B cell (primary cell): ENCODE data around the gene RABL6. TPM values are rescaled to one million over a fixed set of nuclear protein-coding genes. Genes with fewer than 3 reads are reported as not detected.

Source experiments
- ATAC-seq: fragments of 200-7000 bp; cut with Tn5 transposase; one replicate; pipeline ENCODE4 v1.10.0; 2021; ENCODE audit warnings: low read depth, mild to moderate bottlenecking, moderate number of reproducible peaks, moderate library complexity
- CTCF ChIA-PET: fragments of 350-600 bp; sonication (Branson Sonifier 250); formaldehyde crosslinking; loops from one replicate; lab custom pipeline; 2021; ENCODE audit warnings: antibody characterized with exemption, inconsistent platforms; lab: Charles Lee
- POLR2A ChIA-PET: fragments of 350-600 bp; sonication (Branson Sonifier 250); formaldehyde crosslinking; loops from one replicate; lab custom pipeline; 2021; ENCODE audit warnings: antibody characterized with exemption; lab: Charles Lee
- DNase-seq: peaks from one replicate; pipeline ENCODE4 v3.0.0; 2013
- H2AFZ ChIP-seq: 2 replicates; pipeline ENCODE4 v1.6.1; 2012; ENCODE audit warnings: mild to moderate bottlenecking, low read depth, low read length; ENCODE audit not compliant: insufficient read depth, poor library complexity, severe bottlenecking
- H3K27ac ChIP-seq, 2 donors: 1 replicate in 1 of 2; 2 replicates in 1 of 2; pipeline ENCODE4 v1.5.1; 2012 to 2013; ENCODE audit warnings: low read length in 2 of 2, mild to moderate bottlenecking in 2 of 2, moderate library complexity in 1 of 2
- H3K27me3 ChIP-seq, 4 experiments: fragments of 200-600 bp in 1 of 4; sonication (generic) in 1 of 4; replicated peaks in 1 of 4; 1 replicate in 2 of 4; 2 replicates in 2 of 4; pipeline versions ENCODE4 v1.6.1 to v1.7.0; 2013 to 2016; ENCODE audit warnings: low read length in 3 of 4, mild to moderate bottlenecking in 2 of 4, mixed read lengths in 1 of 4, moderate library complexity in 1 of 4; ENCODE audit not compliant: insufficient read depth in 4 of 4, control insufficient read depth in 3 of 4; ENCODE audit errors: control extremely low read depth in 1 of 4
- H3K36me3 ChIP-seq, 2 experiments: replicated peaks in 1 of 2; 1 replicate in 1 of 2; 2 replicates in 1 of 2; pipeline versions ENCODE4 v1.6.1 to v1.7.1; 2013; ENCODE audit warnings: low read length in 1 of 2; ENCODE audit not compliant: insufficient read depth in 2 of 2, control insufficient read depth in 1 of 2; ENCODE audit errors: control extremely low read depth in 1 of 2, extremely low read depth in 1 of 2
- H3K4me1 ChIP-seq, 2 donors: fragments of 200-600 bp in 1 of 2; sonication (generic) in 1 of 2; 1 replicate in 1 of 2; 2 replicates in 1 of 2; pipeline versions ENCODE4 v1.5.1 to v1.6.1; 2013 to 2017; ENCODE audit warnings: low read length in 2 of 2; ENCODE audit not compliant: control insufficient read depth in 2 of 2, insufficient read depth in 2 of 2
- H3K4me2 ChIP-seq: replicated peaks from 2 replicates; pipeline ENCODE3; 2012; ENCODE audit warnings: mild to moderate bottlenecking, low read depth, low read length; ENCODE audit not compliant: poor library complexity, severe bottlenecking
- H3K4me3 ChIP-seq, 5 experiments: fragments of 200-600 bp in 1 of 5; sonication (generic) in 1 of 5; 1 replicate in 3 of 5; 2 replicates in 2 of 5; pipeline versions ENCODE4 v1.5.1 to v1.7.0; 2011 to 2016; ENCODE audit warnings: low read length in 4 of 5, mild to moderate bottlenecking in 4 of 5, low read depth in 2 of 5, control low read depth in 1 of 5, moderate library complexity in 1 of 5; ENCODE audit not compliant: insufficient read depth in 1 of 5; ENCODE audit errors: control extremely low read depth in 1 of 5, extremely low read depth in 1 of 5
- H3K79me2 ChIP-seq: fragments of 200-600 bp; sonication (generic); one replicate; pipeline ENCODE4 v1.6.0; 2016; ENCODE audit warnings: low read length; ENCODE audit not compliant: control insufficient read depth, insufficient read depth
- H3K9ac ChIP-seq: fragments of 200-600 bp; sonication (generic); 2 replicates; pipeline ENCODE4 v1.6.1; 2017; ENCODE audit warnings: mild to moderate bottlenecking, low read length, moderate library complexity
- H3K9me3 ChIP-seq, 3 donors: one replicate each; pipeline versions ENCODE4 v1.6.1 to v1.7.1; 2013; ENCODE audit warnings: low read length in 2 of 3; ENCODE audit not compliant: control insufficient read depth in 2 of 3, insufficient read depth in 1 of 3; ENCODE audit errors: control extremely low read depth in 1 of 3
- H4K20me1 ChIP-seq: 2 replicates; pipeline ENCODE4 v1.6.0; 2012; ENCODE audit warnings: mild to moderate bottlenecking, low read length; ENCODE audit not compliant: insufficient read depth, control insufficient read depth, poor library complexity, severe bottlenecking
- H3K27ac Mint-ChIP-seq: one replicate; pipeline ENCODE4 v1.8.0; 2021; ENCODE audit warnings: mixed read lengths
- H3K27me3 Mint-ChIP-seq: one replicate; pipeline ENCODE4 v1.8.0; 2021; ENCODE audit warnings: mixed read lengths
- H3K4me1 Mint-ChIP-seq: one replicate; pipeline ENCODE4 v1.8.0; 2021; ENCODE audit warnings: mixed read lengths
- H3K4me3 Mint-ChIP-seq: one replicate; pipeline ENCODE4 v1.8.0; 2021; ENCODE audit warnings: mixed read lengths
- H3K9me3 Mint-ChIP-seq: one replicate; pipeline ENCODE4 v1.8.0; 2022; ENCODE audit warnings: mixed read lengths; ENCODE audit not compliant: insufficient read depth
- EZH2 ChIP-seq: IDR thresholded peaks from 2 replicates; pipeline ENCODE4 v1.6.1; 2012; ENCODE audit warnings: borderline replicate concordance, low read depth, mild to moderate bottlenecking, moderate library complexity, low read length; ENCODE audit not compliant: insufficient read depth, poor library complexity, severe bottlenecking
- WGBS: methylation state at CpG from one replicate; pipeline ENCODE4 v1.1.5; 2013; ENCODE audit warnings: missing lambda C conversion rate; ENCODE audit not compliant: insufficient coverage; 5-methylcytosine and 5-hydroxymethylcytosine counted together
- intact Hi-C: fragments of 100-400 bp; cut with micrococcal nuclease; formaldehyde crosslinking; loops from one replicate; pipeline ENCODE4 v1.10.0; 2022
- polyA plus RNA-seq: library from polyadenylated mRNA; depleted of rRNA; stranded (reverse); fragments of >200 nt; gene quantifications from 2 replicates; pipeline ENCODE4 v1.2.3, GENCODE V29; 2012
- total RNA-seq, 2 donors: library from RNA; stranded (reverse); fragments of 120-200 nt in 1 of 2; gene quantifications; 1 replicate in 1 of 2; 2 replicates in 1 of 2; pipeline versions ENCODE4 v1.2.3 to v1.2.4, GENCODE V29; 2013 to 2022
- TF ChIP-seq, protein P1 (sequence below): fragments of 200-600 bp; IDR thresholded peaks from one replicate; pipeline ENCODE4 v1.8.0; 2022; ENCODE audit warnings: antibody characterized with exemption, mild to moderate bottlenecking

Gene RABL6
- total and polyA plus RNA-seq, 2 donors (not counting 1 experiment from before 2014, with no cell fraction given): 33.6 to 70.5 TPM

- peak overlapping the region; percentile 84 for H3K27ac Mint-ChIP-seq
- H3K27me3 Mint-ChIP-seq: peaks cover 7% of the 10 kb centered on the region
- Histone ChIP-seq H3K36me3 (peaks cover 0 to 4% of the 10 kb centered on the region in 2 experiments), H3K4me3 (peak overlapping the region in 4 of 5 experiments; percentile 73 to 87 (median 84)), H3K9ac (peak overlapping the region; percentile 84), H3K27me3 (peaks cover 0 to 39% (median 12%) of the 10 kb centered on the region in 4 experiments), H3K27ac (no peak overlapping the region), H3K79me2 (peaks cover 2% of the 10 kb centered on the region), H3K4me2 (peak overlapping the region; percentile 99), H4K20me1 (peaks cover 29% of the 10 kb centered on the region), H2AFZ (peak overlapping the region; percentile 97), H3K4me1 (peaks cover 49 to 51% of the 10 kb centered on the region in 2 donors), H3K9me3 (peaks cover 0 to 25% (median 0%) of the 10 kb centered on the region in 3 donors)
- peaks cover 29% of the 10 kb centered on the region for H3K4me1 Mint-ChIP-seq
- WGBS: 9% methylated on average over 67 of the region's 75 CpGs
- TF ChIP-seq EZH2: no peak
- TF ChIP-seq, protein P1, sequence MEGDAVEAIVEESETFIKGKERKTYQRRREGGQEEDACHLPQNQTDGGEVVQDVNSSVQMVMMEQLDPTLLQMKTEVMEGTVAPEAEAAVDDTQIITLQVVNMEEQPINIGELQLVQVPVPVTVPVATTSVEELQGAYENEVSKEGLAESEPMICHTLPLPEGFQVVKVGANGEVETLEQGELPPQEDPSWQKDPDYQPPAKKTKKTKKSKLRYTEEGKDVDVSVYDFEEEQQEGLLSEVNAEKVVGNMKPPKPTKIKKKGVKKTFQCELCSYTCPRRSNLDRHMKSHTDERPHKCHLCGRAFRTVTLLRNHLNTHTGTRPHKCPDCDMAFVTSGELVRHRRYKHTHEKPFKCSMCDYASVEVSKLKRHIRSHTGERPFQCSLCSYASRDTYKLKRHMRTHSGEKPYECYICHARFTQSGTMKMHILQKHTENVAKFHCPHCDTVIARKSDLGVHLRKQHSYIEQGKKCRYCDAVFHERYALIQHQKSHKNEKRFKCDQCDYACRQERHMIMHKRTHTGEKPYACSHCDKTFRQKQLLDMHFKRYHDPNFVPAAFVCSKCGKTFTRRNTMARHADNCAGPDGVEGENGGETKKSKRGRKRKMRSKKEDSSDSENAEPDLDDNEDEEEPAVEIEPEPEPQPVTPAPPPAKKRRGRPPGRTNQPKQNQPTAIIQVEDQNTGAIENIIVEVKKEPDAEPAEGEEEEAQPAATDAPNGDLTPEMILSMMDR: no peak
- peak overlapping the region; percentile 96 for H3K4me3 Mint-ChIP-seq
- DNase-seq (peak; percentile 53), ATAC-seq (no peak)
- intact Hi-C loops: loop anchor here (5.0 kb wide), 1 partner anchor 55 kb away; no protein-coding TSS in a partner anchor
- CTCF ChIA-PET: interaction anchor here (1.0 to 1.1 kb wide), 3 partner anchors 97 to 182 kb away, joined by 3 to 5 read pairs (median 3); partner anchors contain the start of gene FBXW5
- H3K9me3 Mint-ChIP-seq: no peaks in the 10 kb centered on the region
- POLR2A ChIA-PET: interaction anchor here (0.6 to 0.7 kb wide), 2 partner anchors 20 to 79 kb away, joined by 8 to 10 read pairs; no protein-coding TSS in a partner anchor
Measured at GRCh38 chr9:136847088-136847825, 39.5 kb downstream of the RABL6 start.
